IgD-negative memory B cell (primary cell): Measurements from ENCODE around the gene EPHA6. TPM values are rescaled to one million over a fixed set of nuclear protein-coding genes. Genes with fewer than 3 reads are reported as not detected.
"Not testable (repeated sequence)": the region's sequence is repeated elsewhere in the genome, so short reads cannot be mapped to it uniquely, and the experiment has no call there.

Experiments
- H3K27ac Mint-ChIP-seq, 3 donors: one replicate each; pipeline ENCODE4 v1.8.0; 2020 to 2022; ENCODE audit warnings: mild to moderate bottlenecking in 3 of 3, mixed read lengths in 3 of 3, moderate library complexity in 1 of 3
- H3K27me3 Mint-ChIP-seq: one replicate; pipeline ENCODE4 v1.8.0; 2021; ENCODE audit warnings: mixed read lengths
- H3K36me3 Mint-ChIP-seq: one replicate; pipeline ENCODE4 v1.8.0; 2020; ENCODE audit warnings: mild to moderate bottlenecking, mixed read lengths
- H3K4me1 Mint-ChIP-seq, 3 donors: one replicate each; pipeline ENCODE4 v1.8.0; 2020 to 2022; ENCODE audit warnings: mixed read lengths in 3 of 3, mild to moderate bottlenecking in 1 of 3
- H3K4me3 Mint-ChIP-seq, 4 donors: one replicate each; pipeline ENCODE4 v1.8.0; 2020 to 2022; ENCODE audit warnings: mild to moderate bottlenecking in 4 of 4, mixed read lengths in 4 of 4, moderate library complexity in 3 of 4
- H3K9me3 Mint-ChIP-seq, 3 donors: one replicate each; pipeline ENCODE4 v1.8.0; 2020 to 2021; ENCODE audit warnings: mixed read lengths in 3 of 3, mild to moderate bottlenecking in 1 of 3
- polyA plus RNA-seq: library from polyadenylated mRNA; unstranded; fragments of 300-500 nt; fragmentation: Illumina TruSeq; gene quantifications from one replicate; pipeline ENCODE4 v1.2.3, GENCODE V29; 2021

Gene EPHA6
- polyA plus RNA-seq, 1 donor from 2014 or later, result not detected

GRCh38 chr3:97510795-97511194, 696.4 kb downstream of the EPHA6 start:
- Mint-ChIP-seq H3K27ac (no peak overlapping the region), H3K4me3 (no peak overlapping the region), H3K9me3 (peaks cover 11 to 19% (median 13%) of the 10 kb centered on the region in 3 donors), H3K36me3 (no peaks in the 10 kb centered on the region), H3K4me1 (peaks cover 0 to 2% (median 0%) of the 10 kb centered on the region in 3 donors), H3K27me3 (no peaks in the 10 kb centered on the region)

GRCh38 chr3:97515076-97515475, 700.7 kb downstream of the EPHA6 start:
- H3K27me3 Mint-ChIP-seq, result no peaks in the 10 kb centered on the region
- H3K9me3 Mint-ChIP-seq, result peaks cover 7 to 15% (median 7%) of the 10 kb centered on the region in 3 donors
- no peak overlapping the region for H3K27ac Mint-ChIP-seq
- H3K4me1 Mint-ChIP-seq, result peaks cover 0 to 2% (median 0%) of the 10 kb centered on the region in 3 donors
- no peaks in the 10 kb centered on the region for H3K36me3 Mint-ChIP-seq
- no peak overlapping the region for H3K4me3 Mint-ChIP-seq

DNA sequence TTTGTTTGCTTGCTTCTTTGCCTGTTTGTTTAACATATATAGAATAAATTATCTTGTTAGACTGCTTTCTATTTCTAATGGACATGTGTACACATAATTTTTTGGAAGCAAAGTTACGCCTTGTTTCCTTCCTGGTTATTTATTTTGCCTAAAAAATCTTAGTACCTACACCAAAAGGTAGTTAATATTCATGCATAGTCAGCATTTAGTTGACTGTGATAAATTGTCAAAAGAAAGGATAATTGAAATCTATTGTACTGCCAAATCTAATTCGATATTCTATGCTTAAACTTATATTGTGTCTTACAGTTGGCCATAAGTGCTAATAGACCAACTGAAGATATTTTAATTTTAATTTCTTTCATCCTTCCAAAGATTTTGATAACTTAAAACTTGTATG, 716.3 kb downstream of the EPHA6 start:
- Mint-ChIP-seq H3K4me3 (no peak overlapping the region), H3K27me3 (no peaks in the 10 kb centered on the region), H3K36me3 (no peaks in the 10 kb centered on the region), H3K4me1 (no peaks in the 10 kb centered on the region), H3K9me3 (peaks cover 0 to 4% (median 0%) of the 10 kb centered on the region in 3 donors), H3K27ac (no peak overlapping the region)

GRCh38 chr3:97547573-97547972, 733.2 kb downstream of the EPHA6 start:
- H3K9me3 Mint-ChIP-seq, H3K4me1 Mint-ChIP-seq: not testable (repeated sequence)
- peak overlapping the region in 1 of 3 donors; percentile 57 for H3K27ac Mint-ChIP-seq

DNA sequence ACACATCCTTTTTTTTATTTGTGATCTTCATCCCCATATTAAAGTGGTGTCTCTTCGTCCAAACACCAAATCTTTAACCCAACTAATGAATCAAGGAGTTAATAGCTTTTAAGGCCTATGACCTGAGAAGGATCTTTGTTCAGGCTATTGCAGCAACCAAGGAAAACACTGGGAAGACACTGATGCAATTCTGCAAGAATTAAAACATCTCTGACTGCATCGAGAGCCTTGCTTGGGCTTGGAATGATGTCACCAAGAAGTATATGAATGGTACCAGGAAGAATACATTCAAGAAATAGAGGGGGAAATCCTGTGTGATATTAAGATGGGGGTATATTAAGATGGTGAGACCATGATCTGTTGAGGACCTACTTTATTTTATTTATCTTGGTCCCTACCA, 736.0 kb downstream of the EPHA6 start:
- Mint-ChIP-seq H3K9me3 (peaks cover 0 to 8% (median 7%) of the 10 kb centered on the region in 3 donors), H3K4me3 (no peak overlapping the region), H3K4me1 (no peaks in the 10 kb centered on the region), H3K27ac (no peak overlapping the region), H3K36me3 (no peaks in the 10 kb centered on the region), H3K27me3 (no peaks in the 10 kb centered on the region)

More at GRCh38 chr3:97547573-97547972, 733.2 kb downstream of the EPHA6 start:
- not testable (repeated sequence) for H3K27me3 Mint-ChIP-seq, H3K4me3 Mint-ChIP-seq, H3K36me3 Mint-ChIP-seq

DNA sequence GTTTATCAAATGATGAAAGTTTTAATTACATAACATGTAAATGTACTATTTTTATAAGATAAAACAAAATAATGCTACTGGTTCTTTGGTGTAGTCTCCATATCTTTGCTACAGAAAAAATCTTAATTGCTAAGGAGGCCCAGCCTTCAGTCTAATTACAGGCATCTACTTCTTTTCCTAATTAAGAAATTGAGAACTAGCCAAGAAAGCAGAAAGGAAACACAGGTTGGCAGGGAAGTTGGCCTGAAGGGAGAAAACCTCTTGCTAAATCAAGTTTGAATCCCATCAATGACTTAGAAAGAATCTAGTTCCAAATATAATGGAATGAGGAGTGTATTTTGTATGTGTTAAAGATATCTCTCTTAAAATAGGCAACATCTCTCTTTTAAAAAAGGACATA, 737.8 kb downstream of the EPHA6 start:
- Mint-ChIP-seq H3K27ac (no peak overlapping the region), H3K4me3 (no peak overlapping the region), H3K9me3 (peaks cover 3 to 12% (median 4%) of the 10 kb centered on the region in 3 donors), H3K4me1 (no peaks in the 10 kb centered on the region), H3K27me3 (no peaks in the 10 kb centered on the region), H3K36me3 (no peaks in the 10 kb centered on the region)

- Mint-ChIP-seq H3K27ac (no peak overlapping the region), H3K4me1 (no peaks in the 10 kb centered on the region), H3K36me3 (no peaks in the 10 kb centered on the region), H3K9me3 (no peaks in the 10 kb centered on the region), H3K27me3 (no peaks in the 10 kb centered on the region), H3K4me3 (no peak overlapping the region)
These were observed 761.3 kb downstream of the EPHA6 start for GRCh38 chr3:97575742-97576141.

DNA sequence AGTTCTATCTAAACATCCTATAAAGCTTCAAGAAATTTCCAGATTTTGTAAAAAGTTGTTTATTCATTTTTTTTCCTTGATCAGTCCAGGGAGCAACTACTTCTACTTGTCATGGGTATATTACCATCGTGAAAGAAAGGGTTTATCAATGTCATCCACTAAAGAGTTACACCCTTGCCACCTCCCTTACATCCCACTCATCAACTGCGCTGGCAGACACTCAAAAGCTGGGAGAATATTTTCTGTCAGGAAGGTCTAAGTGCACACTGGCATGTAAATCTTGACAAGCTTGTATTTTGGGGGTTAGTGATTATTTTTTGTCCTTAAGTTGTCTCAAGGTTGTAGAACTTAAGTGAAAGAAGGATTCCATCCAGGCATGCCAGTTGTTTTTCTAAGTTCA, 761.8 kb downstream of the EPHA6 start:
- H3K27me3 Mint-ChIP-seq, result no peaks in the 10 kb centered on the region

DNA sequence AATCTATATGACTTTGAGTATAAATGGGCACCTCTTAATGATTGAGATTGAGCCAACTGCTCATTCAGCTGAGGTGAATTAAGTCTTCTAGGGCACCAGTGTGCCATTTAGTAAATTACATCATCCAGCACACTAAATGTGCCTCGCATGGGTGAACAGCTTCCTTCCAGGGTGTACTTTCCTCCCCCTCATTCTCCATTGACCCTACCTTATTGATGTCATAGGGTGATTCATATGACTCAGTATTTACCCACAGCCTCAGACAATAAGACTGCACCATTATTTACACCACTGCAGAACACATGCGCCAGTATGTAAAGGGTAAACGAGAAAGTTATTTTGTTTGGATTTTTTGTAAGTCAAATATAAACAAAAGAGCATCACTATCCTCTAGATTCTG, 765.0 kb downstream of the EPHA6 start:
- Mint-ChIP-seq H3K4me1 (no peaks in the 10 kb centered on the region), H3K27me3 (no peaks in the 10 kb centered on the region), H3K36me3 (no peaks in the 10 kb centered on the region), H3K4me3 (no peak overlapping the region), H3K9me3 (no peaks in the 10 kb centered on the region), H3K27ac (no peak overlapping the region)

More for the DNA sequence above, 761.8 kb downstream of the EPHA6 start:
- Mint-ChIP-seq H3K36me3 (no peaks in the 10 kb centered on the region), H3K4me1 (no peaks in the 10 kb centered on the region), H3K4me3 (no peak overlapping the region), H3K27ac (no peak overlapping the region), H3K9me3 (no peaks in the 10 kb centered on the region)

DNA sequence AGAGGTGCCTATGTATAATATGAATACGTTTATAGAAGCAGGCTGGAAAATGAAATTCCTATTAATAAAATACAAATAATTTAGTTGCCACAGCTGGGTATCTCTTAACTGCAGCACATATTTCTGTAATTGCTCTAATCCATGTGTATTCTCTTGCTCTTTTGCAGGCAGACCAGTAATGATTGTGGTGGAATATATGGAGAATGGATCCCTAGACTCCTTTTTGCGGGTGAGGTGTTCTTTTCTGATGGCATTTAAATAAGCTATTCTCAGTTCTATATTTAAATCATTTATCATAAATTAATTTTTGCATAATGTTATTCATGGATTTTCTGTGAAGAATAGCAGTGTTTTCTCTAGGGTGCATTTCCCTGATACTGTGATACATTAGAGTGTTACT, 796.2 kb downstream of the EPHA6 start:
- Mint-ChIP-seq H3K27ac (no peak overlapping the region), H3K9me3 (peaks cover 0 to 6% (median 2%) of the 10 kb centered on the region in 3 donors), H3K27me3 (no peaks in the 10 kb centered on the region), H3K36me3 (no peaks in the 10 kb centered on the region), H3K4me1 (no peaks in the 10 kb centered on the region), H3K4me3 (no peak overlapping the region)

- Mint-ChIP-seq H3K36me3 (no peaks in the 10 kb centered on the region), H3K27me3 (no peaks in the 10 kb centered on the region), H3K9me3 (peaks cover 1 to 13% (median 5%) of the 10 kb centered on the region in 3 donors), H3K27ac (no peak overlapping the region), H3K4me1 (no peaks in the 10 kb centered on the region), H3K4me3 (no peak overlapping the region)
These were observed 798.2 kb downstream of the EPHA6 start for GRCh38 chr3:97612632-97613031.

- H3K36me3 Mint-ChIP-seq, result no peaks in the 10 kb centered on the region
- H3K4me1 Mint-ChIP-seq, result no peaks in the 10 kb centered on the region
- no peaks in the 10 kb centered on the region for H3K27me3 Mint-ChIP-seq
- H3K9me3 Mint-ChIP-seq, result peaks cover 1 to 18% (median 5%) of the 10 kb centered on the region in 3 donors
- no peak overlapping the region for H3K27ac Mint-ChIP-seq
- no peak overlapping the region for H3K4me3 Mint-ChIP-seq
These were observed 798.7 kb downstream of the EPHA6 start for GRCh38 chr3:97613139-97613538.

DNA sequence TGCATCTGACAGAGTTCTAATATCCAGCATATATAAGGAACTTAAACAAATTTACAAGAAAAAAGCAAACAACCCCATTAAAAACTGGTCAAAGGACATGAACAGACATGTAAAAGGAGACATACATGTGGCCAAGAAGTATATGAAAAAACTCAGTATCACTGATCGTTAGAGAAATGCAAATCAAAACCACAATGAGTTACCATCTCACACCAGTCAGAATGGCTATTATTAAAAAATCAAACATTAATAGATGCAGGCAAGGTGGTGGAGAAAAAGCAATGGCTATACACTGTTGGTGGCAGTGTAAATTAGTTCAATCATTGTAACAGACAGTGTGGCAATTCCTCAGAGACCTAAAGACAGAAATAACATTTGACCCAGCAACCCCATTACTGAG, 806.1 kb downstream of the EPHA6 start:
- H3K27ac Mint-ChIP-seq, H3K36me3 Mint-ChIP-seq, H3K4me1 Mint-ChIP-seq, H3K27me3 Mint-ChIP-seq, H3K4me3 Mint-ChIP-seq: not testable (repeated sequence)
- peaks cover 5 to 27% (median 5%) of the 10 kb centered on the region in 3 donors for H3K9me3 Mint-ChIP-seq

DNA sequence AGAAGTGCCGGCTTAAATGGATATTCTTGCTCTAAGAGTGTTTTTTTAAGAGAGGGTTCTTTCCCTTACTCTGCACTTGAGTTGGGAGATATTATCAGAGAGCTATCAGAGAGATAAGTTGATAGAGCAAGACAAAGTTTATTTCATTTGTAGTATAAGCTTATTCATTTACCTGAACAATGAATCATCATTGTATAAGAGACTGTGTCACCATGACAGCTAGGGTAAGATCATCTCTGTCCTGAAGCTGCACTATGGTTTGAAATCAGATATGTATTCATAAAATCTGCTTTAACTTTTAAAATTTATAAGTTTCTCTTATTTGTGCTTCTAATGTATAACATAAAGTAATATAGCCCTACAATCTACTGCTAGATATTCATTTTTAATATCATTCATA, 822.1 kb downstream of the EPHA6 start:
- Mint-ChIP-seq H3K4me1 (no peaks in the 10 kb centered on the region), H3K36me3 (no peaks in the 10 kb centered on the region), H3K27me3 (no peaks in the 10 kb centered on the region), H3K4me3 (no peak overlapping the region), H3K27ac (no peak overlapping the region), H3K9me3 (peaks cover 0 to 2% (median 0%) of the 10 kb centered on the region in 3 donors)

- no peak overlapping the region for H3K27ac Mint-ChIP-seq
- H3K36me3 Mint-ChIP-seq, result no peaks in the 10 kb centered on the region
- H3K9me3 Mint-ChIP-seq, result no peaks in the 10 kb centered on the region
- H3K4me3 Mint-ChIP-seq, result no peak overlapping the region
- no peaks in the 10 kb centered on the region for H3K27me3 Mint-ChIP-seq
- H3K4me1 Mint-ChIP-seq, result no peaks in the 10 kb centered on the region
These were observed 832.5 kb downstream of the EPHA6 start for GRCh38 chr3:97646932-97647331.

GRCh38 chr3:97647441-97647982, 833.1 kb downstream of the EPHA6 start:
- no peaks in the 10 kb centered on the region for H3K27me3 Mint-ChIP-seq
- no peak overlapping the region for H3K4me3 Mint-ChIP-seq
- H3K4me1 Mint-ChIP-seq, result no peaks in the 10 kb centered on the region
- no peaks in the 10 kb centered on the region for H3K9me3 Mint-ChIP-seq
- H3K27ac Mint-ChIP-seq, result no peak overlapping the region
- H3K36me3 Mint-ChIP-seq, result no peaks in the 10 kb centered on the region
